HepG2 (cell line): ENCODE results near the gene VWA5B1. TPM values are rescaled to one million over a fixed set of nuclear protein-coding genes. Genes with fewer than 3 reads are reported as not detected.

Experiments used
- ATAC-seq: fragments of 200-7000 bp; cut with Tn5 transposase; 3 replicates; pipeline ENCODE4 v1.9.1; 2020; ENCODE audit warnings: mild to moderate bottlenecking, moderate library complexity
- BruUV-seq: library from RNA; stranded (reverse); fragments of 400-500 nt; replicated peaks from 2 replicates; lab custom pipeline; 2021; lab: Mats Ljungman, UMichigan
- CTCF ChIA-PET: fragments of 300-600 bp; formaldehyde crosslinking; extraction: SDS; loops from one replicate; lab custom pipeline; 2021; ENCODE audit warnings: low total read pairs, inconsistent platforms, low intra/inter-chr PET ratio; lab: Yijun Ruan, JAX
- POLR2A ChIA-PET: fragments of 350-600 bp; sonication (Branson Sonifier 250); formaldehyde crosslinking; loops from one replicate; lab custom pipeline; 2020; ENCODE audit warnings: antibody characterized with exemption, inconsistent platforms; lab: Yijun Ruan, JAX
- DNase-seq: peaks from one replicate; pipeline ENCODE4 v3.0.0-alpha.2; 2015; ENCODE audit warnings: low spot score
- FAIRE-seq: peaks from 3 replicates; lab custom pipeline; 2011; peaks lifted over from hg19 to GRCh38; lab: Jason Lieb, UNC
- H2AFZ ChIP-seq: one replicate; pipeline ENCODE4 v1.6.1; 2011; ENCODE audit warnings: low read length, inconsistent platforms
- H3K27ac ChIP-seq: fragments of 300-600 bp; 3 replicates; pipeline ENCODE4 v1.8.0; 2011; ENCODE audit warnings: mixed run types, mild to moderate bottlenecking, mixed read lengths, low read length, inconsistent platforms; ENCODE audit not compliant: insufficient read depth; ENCODE audit errors: extremely low read length
- H3K27me3 ChIP-seq, 2 experiments: fragments of 200-600 bp in 1 of 2; 2 replicates in 1 of 2; 3 replicates in 1 of 2; pipeline versions ENCODE4 v1.6.0 to v1.8.0; 2011; ENCODE audit warnings: low read length in 2 of 2, mild to moderate bottlenecking in 2 of 2, moderate library complexity in 2 of 2, inconsistent platforms in 1 of 2; ENCODE audit not compliant: insufficient read depth in 2 of 2, control insufficient read depth in 1 of 2
- H3K36me3 ChIP-seq, 2 experiments: fragments of 200-600 bp in 1 of 2; replicated peaks in 1 of 2; 2 replicates in 1 of 2; 3 replicates in 1 of 2; pipeline versions ENCODE4 v1.5.1 to v1.8.0; 2011; ENCODE audit warnings: low read length in 2 of 2, inconsistent platforms in 1 of 2; ENCODE audit not compliant: insufficient read depth in 2 of 2, control insufficient read depth in 1 of 2
- H3K4me1 ChIP-seq: 2 replicates; pipeline ENCODE4 v1.5.1; 2012; ENCODE audit warnings: low read length, inconsistent platforms; ENCODE audit not compliant: insufficient read depth
- H3K4me2 ChIP-seq: 2 replicates; pipeline ENCODE4 v1.6.0; 2011; ENCODE audit warnings: low read depth, low read length, inconsistent platforms
- H3K4me3 ChIP-seq, 3 experiments: fragments of 200-600 bp in 1 of 3; sonication (generic), shearing (Covaris generic) in 1 of 3; replicated peaks in 1 of 3; 2 replicates each; pipeline ENCODE4 v1.5.1; 2011 to 2016; ENCODE audit warnings: low read length in 3 of 3, inconsistent platforms in 2 of 3, low read depth in 2 of 3, mild to moderate bottlenecking in 2 of 3, control low read depth in 1 of 3, mixed read lengths in 1 of 3; ENCODE audit not compliant: insufficient read depth in 1 of 3
- H3K79me2 ChIP-seq: one replicate; pipeline ENCODE4 v1.6.1; 2011; ENCODE audit warnings: low read length, inconsistent platforms; ENCODE audit not compliant: insufficient read depth
- H3K9ac ChIP-seq: 2 replicates; pipeline ENCODE4 v1.6.0; 2011; ENCODE audit warnings: mild to moderate bottlenecking, low read depth, low read length, inconsistent platforms; ENCODE audit not compliant: insufficient read depth
- H3K9me3 ChIP-seq: 2 replicates; pipeline ENCODE4 v1.5.1; 2012; ENCODE audit warnings: mild to moderate bottlenecking, low read length
- H4K20me1 ChIP-seq: 2 replicates; pipeline ENCODE4 v1.6.0; 2011; ENCODE audit warnings: inconsistent platforms, mild to moderate bottlenecking, low read length, moderate library complexity; ENCODE audit not compliant: insufficient read depth
- FIP1L1 ChIP-seq: fragments of 200-400 bp; formaldehyde crosslinking; IDR thresholded peaks from 2 replicates; pipeline ENCODE4 v1.6.1; 2018; ENCODE audit warnings: low read depth, mild to moderate bottlenecking, low read length, moderate library complexity, borderline replicate concordance; ENCODE audit not compliant: insufficient read depth
- FOXK2 ChIP-seq: fragments of 450-650 bp; IDR thresholded peaks from 2 replicates; pipeline ENCODE4 v1.6.1; 2016
- MEIS2 ChIP-seq: sonication (generic); formaldehyde crosslinking; IDR thresholded peaks from 2 replicates; pipeline ENCODE4 v1.9.0; 2021; ENCODE audit warnings: mild to moderate bottlenecking, missing genetic modification reagents
- SRSF4 ChIP-seq: fragments of 200-400 bp; formaldehyde crosslinking; IDR thresholded peaks from one replicate; pipeline ENCODE4 v1.6.1; 2018; ENCODE audit warnings: mild to moderate bottlenecking, low read depth, low read length, moderate library complexity; ENCODE audit not compliant: poor library complexity, severe bottlenecking
- TGIF2 ChIP-seq: IDR thresholded peaks from 2 replicates; pipeline ENCODE4 v1.6.1; 2016; ENCODE audit warnings: control low read depth, missing compliant biosample characterization
- ZNF24 ChIP-seq: fragments of 450-650 bp; IDR thresholded peaks from 2 replicates; pipeline ENCODE4 v1.6.1; 2017; ENCODE audit warnings: antibody characterized with exemption, mild to moderate bottlenecking
- ZNF501 ChIP-seq: sonication (generic); formaldehyde crosslinking; IDR thresholded peaks from 2 replicates; pipeline ENCODE4 v1.5.1; 2020; ENCODE audit warnings: mild to moderate bottlenecking, moderate library complexity, missing genetic modification reagents
- WGBS: methylation state at CpG from one replicate; pipeline ENCODE4 v1.1.6; 2017; ENCODE audit warnings: low lambda C conversion rate; 5-methylcytosine and 5-hydroxymethylcytosine counted together
- in situ Hi-C: cut with HindIII; loops from 2 replicates; pipeline ENCODE4 v1.10.0; 2017; ENCODE audit warnings: low pct_unique_long_range_greater_than_20kb; ENCODE audit not compliant: extremely low pct_ligation_motif_present
- intact Hi-C: fragments of 100-400 bp; cut with micrococcal nuclease; formaldehyde crosslinking; loops from one replicate; pipeline ENCODE4 v1.10.0; 2022; ENCODE audit not compliant: unreplicated experiment
- polyA plus RNA-seq, 8 experiments: library from polyadenylated mRNA; depleted of rRNA in 3 of 8; stranded (reverse) in 7 of 8; unstranded in 1 of 8; fragments of >200 nt; fragmentation: Illumina TruSeq in 4 of 8; extraction: Trizol in 4 of 8; gene quantifications; 2 replicates each; pipeline versions ENCODE4 v1.2.1 to v1.2.3, GENCODE V29; 2011 to 2016; ENCODE audit warnings: low read depth in 4 of 8, missing spikeins in 1 of 8, mixed read lengths in 1 of 8; ENCODE audit not compliant: insufficient read depth in 1 of 8
- total RNA-seq, 5 experiments: library from RNA; depleted of rRNA; stranded (reverse); fragments of >200 nt; fragmentation: Illumina TruSeq; extraction: Trizol; gene quantifications; 2 replicates each; pipeline ENCODE4 v1.2.3, GENCODE V29; 2016; ENCODE audit warnings: low read depth in 1 of 5
- TF ChIP-seq, protein P1 (sequence below): sonication (generic); formaldehyde crosslinking; IDR thresholded peaks from 2 replicates; pipeline ENCODE4 v1.5.1; 2020; ENCODE audit warnings: mild to moderate bottlenecking, missing genetic modification reagents, borderline replicate concordance
- TF ChIP-seq, protein P2 (sequence below): sonication (generic); formaldehyde crosslinking; IDR thresholded peaks from 2 replicates; pipeline ENCODE4 v1.8.0; 2022; ENCODE audit warnings: mild to moderate bottlenecking, missing genetic modification reagents; ENCODE audit not compliant: insufficient replicate concordance
- TF ChIP-seq, protein P3 (sequence below): sonication (generic); formaldehyde crosslinking; IDR thresholded peaks from 2 replicates; pipeline ENCODE4 v1.4.0; 2020; ENCODE audit warnings: mild to moderate bottlenecking, missing genetic modification reagents
- TF ChIP-seq, protein P4 (sequence below): sonication (generic); formaldehyde crosslinking; IDR thresholded peaks from 2 replicates; pipeline ENCODE4 v1.5.0; 2020; ENCODE audit warnings: mild to moderate bottlenecking, missing genetic modification reagents, borderline replicate concordance
- TF ChIP-seq, protein P5 (sequence below): sonication (generic); formaldehyde crosslinking; IDR thresholded peaks from 2 replicates; pipeline ENCODE4 v1.4.0; 2020; ENCODE audit warnings: mild to moderate bottlenecking, missing genetic modification reagents

Gene VWA5B1
- total and polyA plus RNA-seq, 2 of the 13 experiments (the other 11 are each of a cell fraction or from before 2014, with no cell fraction given), result not detected

DNA sequence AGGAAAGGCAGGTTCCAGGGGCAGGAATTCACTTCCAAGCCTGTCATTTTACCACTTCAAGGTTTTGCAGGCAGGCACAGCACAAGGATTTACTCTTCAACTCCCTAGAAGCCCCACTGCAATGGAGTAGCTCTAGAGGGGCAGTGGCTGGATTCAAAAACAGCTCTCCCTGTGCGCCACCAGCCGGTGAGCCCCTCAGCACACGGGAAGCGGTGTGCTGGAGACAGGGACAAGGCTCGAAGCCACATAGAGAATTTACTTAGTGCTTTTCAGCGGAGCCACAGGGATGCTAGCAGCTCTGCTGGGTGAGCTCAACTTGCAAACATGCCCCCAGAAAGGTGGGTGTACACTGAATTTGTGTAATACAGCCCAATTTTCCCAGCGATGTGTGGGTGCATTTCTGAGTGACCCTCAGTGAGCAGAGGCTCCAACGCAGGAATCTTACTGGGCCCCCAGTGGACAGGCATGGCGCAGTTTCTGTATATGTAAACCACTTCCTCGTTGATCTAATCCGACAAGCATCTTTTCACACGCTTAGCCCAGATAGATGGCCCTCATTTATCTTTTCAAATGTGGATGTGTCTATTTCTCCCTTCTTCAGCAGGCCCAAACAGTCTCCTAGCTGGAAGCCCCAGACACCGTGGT is 10.9 kb downstream of the VWA5B1 start (continued):
- TF ChIP-seq, protein P1, sequence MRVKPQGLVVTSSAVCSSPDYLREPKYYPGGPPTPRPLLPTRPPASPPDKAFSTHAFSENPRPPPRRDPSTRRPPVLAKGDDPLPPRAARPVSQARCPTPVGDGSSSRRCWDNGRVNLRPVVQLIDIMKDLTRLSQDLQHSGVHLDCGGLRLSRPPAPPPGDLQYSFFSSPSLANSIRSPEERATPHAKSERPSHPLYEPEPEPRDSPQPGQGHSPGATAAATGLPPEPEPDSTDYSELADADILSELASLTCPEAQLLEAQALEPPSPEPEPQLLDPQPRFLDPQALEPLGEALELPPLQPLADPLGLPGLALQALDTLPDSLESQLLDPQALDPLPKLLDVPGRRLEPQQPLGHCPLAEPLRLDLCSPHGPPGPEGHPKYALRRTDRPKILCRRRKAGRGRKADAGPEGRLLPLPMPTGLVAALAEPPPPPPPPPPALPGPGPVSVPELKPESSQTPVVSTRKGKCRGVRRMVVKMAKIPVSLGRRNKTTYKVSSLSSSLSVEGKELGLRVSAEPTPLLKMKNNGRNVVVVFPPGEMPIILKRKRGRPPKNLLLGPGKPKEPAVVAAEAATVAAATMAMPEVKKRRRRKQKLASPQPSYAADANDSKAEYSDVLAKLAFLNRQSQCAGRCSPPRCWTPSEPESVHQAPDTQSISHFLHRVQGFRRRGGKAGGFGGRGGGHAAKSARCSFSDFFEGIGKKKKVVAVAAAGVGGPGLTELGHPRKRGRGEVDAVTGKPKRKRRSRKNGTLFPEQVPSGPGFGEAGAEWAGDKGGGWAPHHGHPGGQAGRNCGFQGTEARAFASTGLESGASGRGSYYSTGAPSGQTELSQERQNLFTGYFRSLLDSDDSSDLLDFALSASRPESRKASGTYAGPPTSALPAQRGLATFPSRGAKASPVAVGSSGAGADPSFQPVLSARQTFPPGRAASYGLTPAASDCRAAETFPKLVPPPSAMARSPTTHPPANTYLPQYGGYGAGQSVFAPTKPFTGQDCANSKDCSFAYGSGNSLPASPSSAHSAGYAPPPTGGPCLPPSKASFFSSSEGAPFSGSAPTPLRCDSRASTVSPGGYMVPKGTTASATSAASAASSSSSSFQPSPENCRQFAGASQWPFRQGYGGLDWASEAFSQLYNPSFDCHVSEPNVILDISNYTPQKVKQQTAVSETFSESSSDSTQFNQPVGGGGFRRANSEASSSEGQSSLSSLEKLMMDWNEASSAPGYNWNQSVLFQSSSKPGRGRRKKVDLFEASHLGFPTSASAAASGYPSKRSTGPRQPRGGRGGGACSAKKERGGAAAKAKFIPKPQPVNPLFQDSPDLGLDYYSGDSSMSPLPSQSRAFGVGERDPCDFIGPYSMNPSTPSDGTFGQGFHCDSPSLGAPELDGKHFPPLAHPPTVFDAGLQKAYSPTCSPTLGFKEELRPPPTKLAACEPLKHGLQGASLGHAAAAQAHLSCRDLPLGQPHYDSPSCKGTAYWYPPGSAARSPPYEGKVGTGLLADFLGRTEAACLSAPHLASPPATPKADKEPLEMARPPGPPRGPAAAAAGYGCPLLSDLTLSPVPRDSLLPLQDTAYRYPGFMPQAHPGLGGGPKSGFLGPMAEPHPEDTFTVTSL (CRISPR knock-in tag), result no peak
- TF ChIP-seq ZNF501 (CRISPR knock-in tag), result no peak
- TF ChIP-seq, protein P2, sequence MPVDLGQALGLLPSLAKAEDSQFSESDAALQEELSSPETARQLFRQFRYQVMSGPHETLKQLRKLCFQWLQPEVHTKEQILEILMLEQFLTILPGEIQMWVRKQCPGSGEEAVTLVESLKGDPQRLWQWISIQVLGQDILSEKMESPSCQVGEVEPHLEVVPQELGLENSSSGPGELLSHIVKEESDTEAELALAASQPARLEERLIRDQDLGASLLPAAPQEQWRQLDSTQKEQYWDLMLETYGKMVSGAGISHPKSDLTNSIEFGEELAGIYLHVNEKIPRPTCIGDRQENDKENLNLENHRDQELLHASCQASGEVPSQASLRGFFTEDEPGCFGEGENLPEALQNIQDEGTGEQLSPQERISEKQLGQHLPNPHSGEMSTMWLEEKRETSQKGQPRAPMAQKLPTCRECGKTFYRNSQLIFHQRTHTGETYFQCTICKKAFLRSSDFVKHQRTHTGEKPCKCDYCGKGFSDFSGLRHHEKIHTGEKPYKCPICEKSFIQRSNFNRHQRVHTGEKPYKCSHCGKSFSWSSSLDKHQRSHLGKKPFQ (CRISPR knock-in tag), result no peak

DNA sequence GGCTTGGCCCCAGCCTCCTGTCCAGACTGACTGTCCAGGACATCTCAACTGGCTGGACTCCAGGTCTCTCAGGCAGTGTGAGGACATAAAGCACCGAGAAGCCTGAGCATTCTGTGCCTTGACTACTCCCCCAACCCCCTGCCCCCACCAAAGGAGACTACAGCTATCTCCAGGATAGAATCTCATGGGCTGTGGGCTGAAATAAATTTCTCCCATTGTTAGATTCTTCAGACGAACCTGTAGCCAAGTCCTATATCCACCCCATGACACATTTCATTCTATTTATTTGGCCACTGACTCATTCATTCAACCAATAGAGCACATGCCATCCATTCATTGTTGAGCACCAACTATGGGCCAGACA is 11.4 kb downstream of the VWA5B1 start:
- ChIA-PET CTCF (no interaction called here), POLR2A (no interaction called here)
- in situ Hi-C loops (no loop called here), intact Hi-C loops (no loop called here)
- WGBS, result 0% methylated on average over 2 of the region's 2 CpGs
- DNase-seq, result no peak
- Histone ChIP-seq H3K4me1 (no peaks in the 10 kb centered on the region), H3K36me3 (no peaks in the 10 kb centered on the region), H3K27ac (no peak overlapping the region), H3K9ac (no peak overlapping the region), H3K9me3 (no peaks in the 10 kb centered on the region), H3K4me2 (no peak overlapping the region), H3K4me3 (no peak overlapping the region), H2AFZ (no peak overlapping the region), H3K79me2 (no peaks in the 10 kb centered on the region), H4K20me1 (no peaks in the 10 kb centered on the region), H3K27me3 (peaks cover 4 to 20% of the 10 kb centered on the region in 2 experiments; a peak in 3 of 5 replicates)
- no TSS peak for BruUV-seq
- no peak for FAIRE-seq
- ATAC-seq, result no peak
- no peak for TF ChIP-seq SRSF4
- TF ChIP-seq, protein P3, sequence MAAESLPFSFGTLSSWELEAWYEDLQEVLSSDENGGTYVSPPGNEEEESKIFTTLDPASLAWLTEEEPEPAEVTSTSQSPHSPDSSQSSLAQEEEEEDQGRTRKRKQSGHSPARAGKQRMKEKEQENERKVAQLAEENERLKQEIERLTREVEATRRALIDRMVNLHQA, result no peak
- TF ChIP-seq, protein P4, sequence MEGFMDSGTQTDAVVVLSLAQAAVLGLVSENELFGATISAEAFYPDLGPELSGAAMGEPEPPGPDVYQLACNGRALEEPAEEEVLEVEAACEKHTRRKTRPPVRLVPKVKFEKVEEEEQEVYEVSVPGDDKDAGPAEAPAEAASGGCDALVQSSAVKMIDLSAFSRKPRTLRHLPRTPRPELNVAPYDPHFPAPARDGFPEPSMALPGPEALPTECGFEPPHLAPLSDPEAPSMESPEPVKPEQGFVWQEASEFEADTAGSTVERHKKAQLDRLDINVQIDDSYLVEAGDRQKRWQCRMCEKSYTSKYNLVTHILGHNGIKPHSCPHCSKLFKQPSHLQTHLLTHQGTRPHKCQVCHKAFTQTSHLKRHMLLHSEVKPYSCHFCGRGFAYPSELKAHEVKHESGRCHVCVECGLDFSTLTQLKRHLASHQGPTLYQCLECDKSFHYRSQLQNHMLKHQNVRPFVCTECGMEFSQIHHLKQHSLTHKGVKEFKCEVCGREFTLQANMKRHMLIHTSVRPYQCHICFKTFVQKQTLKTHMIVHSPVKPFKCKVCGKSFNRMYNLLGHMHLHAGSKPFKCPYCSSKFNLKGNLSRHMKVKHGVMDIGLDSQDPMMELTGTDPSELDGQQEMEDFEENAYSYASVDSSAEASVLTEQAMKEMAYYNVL, result no peak
- TF ChIP-seq TGIF2, result no peak
- TF ChIP-seq, protein P5, sequence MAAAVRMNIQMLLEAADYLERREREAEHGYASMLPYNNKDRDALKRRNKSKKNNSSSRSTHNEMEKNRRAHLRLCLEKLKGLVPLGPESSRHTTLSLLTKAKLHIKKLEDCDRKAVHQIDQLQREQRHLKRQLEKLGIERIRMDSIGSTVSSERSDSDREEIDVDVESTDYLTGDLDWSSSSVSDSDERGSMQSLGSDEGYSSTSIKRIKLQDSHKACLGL (CRISPR knock-in tag), result no peak
- TF ChIP-seq MEIS2 (CRISPR knock-in tag), result no peak
- TF ChIP-seq FIP1L1, result no peak
- TF ChIP-seq ZNF24, result no peak
- no peak for TF ChIP-seq FOXK2
